ENCODE measurements around the gene CCDC154. TPM values are rescaled to one million over a fixed set of nuclear protein-coding genes. Genes with fewer than 3 reads are reported as not detected.

The CCDC154 gene, protein sequence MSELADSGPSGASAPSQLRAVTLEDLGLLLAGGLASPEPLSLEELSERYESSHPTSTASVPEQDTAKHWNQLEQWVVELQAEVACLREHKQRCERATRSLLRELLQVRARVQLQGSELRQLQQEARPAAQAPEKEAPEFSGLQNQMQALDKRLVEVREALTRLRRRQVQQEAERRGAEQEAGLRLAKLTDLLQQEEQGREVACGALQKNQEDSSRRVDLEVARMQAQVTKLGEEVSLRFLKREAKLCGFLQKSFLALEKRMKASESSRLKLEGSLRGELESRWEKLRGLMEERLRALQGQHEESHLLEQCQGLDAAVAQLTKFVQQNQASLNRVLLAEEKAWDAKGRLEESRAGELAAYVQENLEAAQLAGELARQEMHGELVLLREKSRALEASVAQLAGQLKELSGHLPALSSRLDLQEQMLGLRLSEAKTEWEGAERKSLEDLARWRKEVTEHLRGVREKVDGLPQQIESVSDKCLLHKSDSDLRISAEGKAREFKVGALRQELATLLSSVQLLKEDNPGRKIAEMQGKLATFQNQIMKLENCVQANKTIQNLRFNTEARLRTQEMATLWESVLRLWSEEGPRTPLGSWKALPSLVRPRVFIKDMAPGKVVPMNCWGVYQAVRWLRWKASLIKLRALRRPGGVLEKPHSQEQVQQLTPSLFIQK
- total RNA-seq (0.71 TPM), polyA plus RNA-seq (14.0 TPM)
- long read RNA-seq, donor 1, result 0 reads
- long read RNA-seq, donor 2, result 0 reads
- long read RNA-seq, donor 3, result 0 reads
- long read RNA-seq, donor 4, result 0 reads
- long read RNA-seq, donor 5, result 0 reads
- long read RNA-seq, donor 6, result 0 reads
- long read RNA-seq, donor 7, result 0 reads
- long read RNA-seq, donor 8, result 0 reads
- long read RNA-seq, donor 9, result 0 reads
- long read RNA-seq, donor 10, result 0 reads

DNA sequence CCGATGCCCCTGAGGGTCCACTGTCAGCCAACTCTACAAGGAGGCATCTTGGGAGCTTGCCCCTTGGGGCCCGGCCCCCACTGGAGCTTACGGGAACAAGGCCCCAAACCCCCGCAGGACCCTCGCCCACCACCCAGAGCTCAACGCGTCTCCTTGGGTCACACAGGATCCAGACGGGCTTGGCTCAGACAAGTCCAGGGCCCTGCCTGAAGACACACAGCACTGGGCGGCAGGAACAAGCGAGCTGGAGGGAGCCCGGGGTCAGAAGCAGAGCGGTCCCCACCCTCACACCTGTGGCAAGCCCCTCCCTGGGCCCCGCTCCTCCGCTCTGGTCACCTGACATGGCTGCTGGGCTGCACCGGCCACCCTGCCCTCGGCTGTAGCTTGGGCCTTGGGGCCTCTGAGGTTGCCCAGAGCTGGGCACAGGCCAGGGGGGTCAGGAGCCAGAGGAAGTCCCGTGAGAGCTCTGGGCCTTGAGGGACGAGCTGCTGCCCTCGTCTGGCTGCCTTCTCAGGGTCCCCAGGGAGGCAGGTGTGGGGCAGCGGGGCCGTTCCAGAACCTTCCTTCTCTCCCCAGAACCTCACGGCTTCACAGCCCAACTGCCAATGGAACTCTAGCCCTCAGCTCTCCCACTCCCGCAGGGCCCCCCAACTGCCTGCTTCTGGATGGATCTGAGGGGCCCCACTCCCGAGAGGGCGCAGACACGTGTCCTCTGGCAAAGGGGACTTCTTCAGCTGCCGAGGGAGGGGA lies at the start of gene CCDC154:
Gene CCDC154, minus strand, starts transcription at position 577 of the 750 bp plus-strand sequence. Its CDS starts 234 bp downstream, at position 343.
- no peaks in the 10 kb centered on the region for H3K4me1 ChIP-seq (ENCODE audit: control insufficient read depth in 2 of 2, insufficient read depth in 2 of 2, low read length in 2 of 2)
- no peaks in the 10 kb centered on the region for H3K9me3 ChIP-seq (ENCODE audit: control insufficient read depth in 2 of 2, insufficient read depth in 1 of 2, low read length in 1 of 2)
- no peak within 1 kb of the TSS for H3K27ac ChIP-seq (ENCODE audit: low read depth in 1 of 2, low read length in 1 of 2)
- H3K27me3 ChIP-seq (ENCODE audit: control insufficient read depth in 2 of 2, insufficient read depth in 1 of 2, low read length in 1 of 2), result no peaks in the 10 kb centered on the region
- no peak within 1 kb of the TSS for H3K4me3 ChIP-seq (ENCODE audit: low read length in 2 of 2)
- H3K36me3 ChIP-seq (ENCODE audit: control insufficient read depth in 2 of 2, insufficient read depth in 2 of 2, low read length in 1 of 2), result peaks cover 22 to 41% of the 10 kb centered on the region in 2 donors
- no peak for DNase-seq (ENCODE audit: low read depth in 6 of 9, low spot score in 9 of 9)
- whole genome bisulfite sequencing, result 93% methylated on average over 27 of the region's 27 CpGs

DNA sequence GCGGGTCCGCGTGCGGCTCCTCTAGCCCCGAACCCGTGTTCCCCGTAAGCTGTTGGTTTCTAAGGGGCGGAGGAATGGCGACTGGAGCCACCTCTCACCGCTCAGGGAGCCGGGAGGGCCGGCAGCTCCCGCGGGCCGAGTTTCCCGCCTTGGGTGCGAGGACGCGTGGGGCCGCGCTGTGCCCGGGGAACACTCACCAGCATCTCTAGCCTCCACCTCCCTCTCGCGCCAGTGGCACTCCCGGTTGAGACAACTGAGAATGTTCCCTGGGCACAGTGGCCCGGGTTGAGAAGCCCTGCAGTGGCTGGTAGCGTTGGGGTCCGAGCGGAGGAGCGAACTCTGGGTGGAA lies 49.4 kb upstream of the CCDC154 start:
- DNase-seq (ENCODE audit: low read depth in 6 of 9, low spot score in 9 of 9), result no peak
- Histone ChIP-seq H3K27me3 (ENCODE audit: control insufficient read depth in 2 of 2, insufficient read depth in 1 of 2, low read length in 1 of 2) (no peaks in the 10 kb centered on the region), H3K4me3 (ENCODE audit: low read length in 2 of 2) (peak overlapping the region; percentile 82 to 93), H3K36me3 (ENCODE audit: control insufficient read depth in 2 of 2, insufficient read depth in 2 of 2, low read length in 1 of 2) (peaks cover 22 to 31% of the 10 kb centered on the region in 2 donors), H3K9me3 (ENCODE audit: control insufficient read depth in 2 of 2, insufficient read depth in 1 of 2, low read length in 1 of 2) (no peaks in the 10 kb centered on the region), H3K4me1 (ENCODE audit: control insufficient read depth in 2 of 2, insufficient read depth in 2 of 2, low read length in 2 of 2) (peaks cover 16 to 25% of the 10 kb centered on the region in 2 donors), H3K27ac (ENCODE audit: low read depth in 1 of 2, low read length in 1 of 2) (peak overlapping the region in 1 of 2 donors; percentile 93)
- WGBS, result 2% methylated on average over 30 of the region's 30 CpGs

DNA sequence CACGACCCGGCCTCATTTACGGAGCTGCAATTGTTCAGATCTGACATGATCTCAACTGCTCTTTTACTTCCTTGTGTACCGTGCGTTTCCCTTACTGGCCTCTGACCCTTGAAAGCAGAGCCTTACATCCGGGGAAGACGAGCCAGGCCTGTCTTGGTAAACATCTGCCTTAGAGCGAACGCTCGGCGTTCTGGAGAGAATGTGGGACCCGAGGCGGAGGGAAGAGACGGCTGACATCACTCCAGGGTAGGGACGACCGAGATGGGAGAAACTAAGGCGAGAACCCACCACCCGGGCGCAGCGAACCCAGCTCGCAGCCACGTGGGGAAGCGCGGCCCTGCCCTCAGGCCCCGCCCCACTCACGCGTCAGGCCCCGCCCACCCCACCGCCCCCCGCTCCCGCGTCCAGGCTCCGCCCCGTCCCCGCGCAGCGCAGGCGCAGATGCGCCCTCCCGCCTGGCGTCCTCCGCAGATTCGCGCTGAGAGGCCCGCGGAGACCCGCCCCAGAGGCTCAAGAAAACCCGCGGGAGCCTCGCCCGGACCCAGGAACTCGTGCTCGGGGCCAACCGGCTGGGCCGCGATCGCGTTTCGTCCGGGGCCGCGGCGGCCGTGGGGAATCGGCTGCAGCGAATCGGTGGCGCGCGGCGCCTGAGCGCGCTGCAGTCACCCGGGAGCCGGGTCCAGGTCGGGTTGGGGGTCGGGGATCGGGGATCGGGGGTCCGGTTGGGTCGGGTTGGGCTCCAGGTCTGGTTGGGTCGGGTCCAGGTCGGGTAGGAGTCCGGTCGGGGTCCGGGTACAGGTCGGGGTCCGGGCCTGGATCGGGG lies 48.8 kb upstream of the CCDC154 start, which contains the start of gene TELO2:
Gene TELO2, plus strand, starts transcription at position 438 of the 823 bp plus-strand sequence. CDS start 922 bp downstream, outside the sequence.
- 2% methylated on average over 89 of the region's 89 CpGs for WGBS
- no peaks in the 10 kb centered on the region for H3K9me3 ChIP-seq (ENCODE audit: control insufficient read depth in 2 of 2, insufficient read depth in 1 of 2, low read length in 1 of 2)
- no peaks in the 10 kb centered on the region for H3K27me3 ChIP-seq (ENCODE audit: control insufficient read depth in 2 of 2, insufficient read depth in 1 of 2, low read length in 1 of 2)
- DNase-seq (ENCODE audit: low read depth in 6 of 9, low spot score in 9 of 9), result peak; percentile 63 to 90 (median 77)
- H3K4me3 ChIP-seq (ENCODE audit: low read length in 2 of 2), result peak within 1 kb of the TSS; percentile 82 to 93
- H3K4me1 ChIP-seq (ENCODE audit: control insufficient read depth in 2 of 2, insufficient read depth in 2 of 2, low read length in 2 of 2), result peaks cover 16 to 30% of the 10 kb centered on the region in 2 donors
- peaks cover 22 to 31% of the 10 kb centered on the region in 2 donors for H3K36me3 ChIP-seq (ENCODE audit: control insufficient read depth in 2 of 2, insufficient read depth in 2 of 2, low read length in 1 of 2)
- H3K27ac ChIP-seq (ENCODE audit: low read depth in 1 of 2, low read length in 1 of 2), result peak within 1 kb of the TSS; percentile 92 to 93

DNA sequence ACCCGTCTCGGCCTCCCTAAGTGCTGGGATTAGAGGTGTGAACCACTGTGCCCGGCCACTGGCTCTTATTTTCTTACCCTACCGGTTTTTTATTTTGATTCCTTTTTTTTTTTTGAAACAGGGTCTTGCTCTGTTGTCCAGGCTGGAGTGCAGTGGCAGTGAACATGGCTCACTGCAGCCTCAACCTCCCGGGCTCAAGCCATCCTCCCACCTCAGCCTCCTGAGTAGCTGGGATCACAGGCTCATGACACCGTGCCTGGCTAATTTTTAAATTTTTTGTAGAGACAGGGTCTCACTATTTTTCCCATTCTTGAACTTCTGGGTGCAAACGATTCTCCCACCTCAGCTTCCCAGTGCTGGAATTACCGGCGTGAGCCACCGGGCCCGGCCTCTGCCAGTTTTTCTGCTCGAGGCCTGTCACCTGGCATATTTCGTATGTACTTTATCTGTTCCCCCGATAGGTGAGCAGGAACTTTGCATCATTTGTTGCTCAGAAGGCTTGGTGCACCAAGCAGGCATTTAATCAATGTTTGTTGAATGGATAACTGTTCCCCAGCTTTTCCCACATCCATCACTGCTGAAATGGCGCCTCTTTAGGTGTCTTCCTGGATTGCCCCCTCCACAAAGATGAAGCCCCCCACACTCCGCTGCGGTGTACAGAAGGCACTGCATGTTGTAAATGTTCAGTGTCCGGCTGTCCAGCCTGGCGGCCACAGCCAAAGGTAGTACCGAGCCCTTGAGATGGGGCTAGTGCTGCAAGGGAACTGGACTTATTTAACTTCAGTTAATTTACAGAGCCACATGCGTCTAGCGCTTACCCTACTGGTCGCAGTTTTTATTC lies 47.9 kb upstream of the CCDC154 start:
- Histone ChIP-seq H3K36me3 (ENCODE audit: control insufficient read depth in 2 of 2, insufficient read depth in 2 of 2, low read length in 1 of 2) (peaks cover 17 to 26% of the 10 kb centered on the region in 2 donors), H3K4me3 (ENCODE audit: low read length in 2 of 2) (peak overlapping the region; percentile 82 to 93), H3K27me3 (ENCODE audit: control insufficient read depth in 2 of 2, insufficient read depth in 1 of 2, low read length in 1 of 2) (no peaks in the 10 kb centered on the region), H3K27ac (ENCODE audit: low read depth in 1 of 2, low read length in 1 of 2) (peak overlapping the region; percentile 92 to 93), H3K9me3 (ENCODE audit: control insufficient read depth in 2 of 2, insufficient read depth in 1 of 2, low read length in 1 of 2) (no peaks in the 10 kb centered on the region), H3K4me1 (ENCODE audit: control insufficient read depth in 2 of 2, insufficient read depth in 2 of 2, low read length in 2 of 2) (peaks cover 16 to 32% of the 10 kb centered on the region in 2 donors)
- WGBS, result 94% methylated on average over 23 of the region's 23 CpGs
- DNase-seq (ENCODE audit: low read depth in 6 of 9, low spot score in 9 of 9), result no peak

GRCh38 chr16:1491327-1491726 lies 47.0 kb upstream of the CCDC154 start:
- H3K9me3 ChIP-seq (ENCODE audit: control insufficient read depth in 2 of 2, insufficient read depth in 1 of 2, low read length in 1 of 2), result no peaks in the 10 kb centered on the region
- H3K27ac ChIP-seq (ENCODE audit: low read depth in 1 of 2, low read length in 1 of 2), result no peak overlapping the region
- H3K36me3 ChIP-seq (ENCODE audit: control insufficient read depth in 2 of 2, insufficient read depth in 2 of 2, low read length in 1 of 2), result peaks cover 12 to 18% of the 10 kb centered on the region in 2 donors
- H3K4me1 ChIP-seq (ENCODE audit: control insufficient read depth in 2 of 2, insufficient read depth in 2 of 2, low read length in 2 of 2), result peaks cover 16 to 32% of the 10 kb centered on the region in 2 donors
- no peak for DNase-seq (ENCODE audit: low read depth in 6 of 9, low spot score in 9 of 9)
- H3K27me3 ChIP-seq (ENCODE audit: control insufficient read depth in 2 of 2, insufficient read depth in 1 of 2, low read length in 1 of 2), result no peaks in the 10 kb centered on the region
- H3K4me3 ChIP-seq (ENCODE audit: low read length in 2 of 2), result no peak overlapping the region
- 96% methylated on average over 12 of the region's 12 CpGs for WGBS

DNA sequence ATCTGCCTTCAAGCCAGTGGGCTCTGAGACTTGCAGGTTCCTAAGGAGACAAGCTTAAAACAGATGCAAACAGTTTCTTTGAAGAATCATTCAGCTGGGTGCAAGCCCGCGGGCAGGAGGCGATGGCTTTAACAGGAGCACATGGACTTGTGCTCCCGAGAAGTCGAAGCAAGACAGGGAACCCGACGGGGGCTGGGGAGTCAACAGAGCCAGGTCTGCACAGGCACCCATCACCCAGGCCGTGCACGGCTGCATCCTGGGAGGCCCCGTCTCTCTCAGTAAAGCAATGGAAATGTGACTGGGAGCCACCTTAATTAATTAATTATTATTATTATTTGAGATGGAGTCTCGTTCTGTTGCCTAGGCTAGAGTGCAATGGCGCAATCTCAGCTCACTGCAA lies 44.7 kb upstream of the CCDC154 start:
- H3K27ac ChIP-seq (ENCODE audit: low read depth in 1 of 2, low read length in 1 of 2), result peak overlapping the region in 1 of 2 donors; percentile 28
- peaks cover 10 to 26% of the 10 kb centered on the region in 2 donors for H3K4me1 ChIP-seq (ENCODE audit: control insufficient read depth in 2 of 2, insufficient read depth in 2 of 2, low read length in 2 of 2)
- no peak overlapping the region for H3K4me3 ChIP-seq (ENCODE audit: low read length in 2 of 2)
- DNase-seq (ENCODE audit: low read depth in 6 of 9, low spot score in 9 of 9), result no peak
- no peaks in the 10 kb centered on the region for H3K36me3 ChIP-seq (ENCODE audit: control insufficient read depth in 2 of 2, insufficient read depth in 2 of 2, low read length in 1 of 2)
- no peaks in the 10 kb centered on the region for H3K27me3 ChIP-seq (ENCODE audit: control insufficient read depth in 2 of 2, insufficient read depth in 1 of 2, low read length in 1 of 2)
- 97% methylated on average over 12 of the region's 12 CpGs for whole genome bisulfite sequencing
- no peaks in the 10 kb centered on the region for H3K9me3 ChIP-seq (ENCODE audit: control insufficient read depth in 2 of 2, insufficient read depth in 1 of 2, low read length in 1 of 2)

- H3K27ac ChIP-seq (ENCODE audit: low read depth in 1 of 2, low read length in 1 of 2), result peak within 1 kb of the TSS in 1 of 2 donors; percentile 28
- H3K36me3 ChIP-seq (ENCODE audit: control insufficient read depth in 2 of 2, insufficient read depth in 2 of 2, low read length in 1 of 2), result no peaks in the 10 kb centered on the region
- H3K4me3 ChIP-seq (ENCODE audit: low read length in 2 of 2), result no peak within 1 kb of the TSS
- 77% methylated on average over 19 of the region's 19 CpGs for WGBS
- no peaks in the 10 kb centered on the region for H3K9me3 ChIP-seq (ENCODE audit: control insufficient read depth in 2 of 2, insufficient read depth in 1 of 2, low read length in 1 of 2)
- DNase-seq (ENCODE audit: low read depth in 6 of 9, low spot score in 9 of 9), result peak in 1 of 9 donors; percentile 28
- H3K4me1 ChIP-seq (ENCODE audit: control insufficient read depth in 2 of 2, insufficient read depth in 2 of 2, low read length in 2 of 2), result peaks cover 5 to 22% of the 10 kb centered on the region in 2 donors
- H3K27me3 ChIP-seq (ENCODE audit: control insufficient read depth in 2 of 2, insufficient read depth in 1 of 2, low read length in 1 of 2), result no peaks in the 10 kb centered on the region
These were observed 44.3 kb upstream of the CCDC154 start, which contains the start of gene PTX4 for GRCh38 chr16:1488619-1489018. PTX4 (minus strand) TSS chr16:1488944; CDS start chr16:1488909, 35 bp downstream.
